ENCODE results near the gene HOXB13.

HOXB13 gene
- total RNA-seq, result 0 reads per million in 3 donors

DNA sequence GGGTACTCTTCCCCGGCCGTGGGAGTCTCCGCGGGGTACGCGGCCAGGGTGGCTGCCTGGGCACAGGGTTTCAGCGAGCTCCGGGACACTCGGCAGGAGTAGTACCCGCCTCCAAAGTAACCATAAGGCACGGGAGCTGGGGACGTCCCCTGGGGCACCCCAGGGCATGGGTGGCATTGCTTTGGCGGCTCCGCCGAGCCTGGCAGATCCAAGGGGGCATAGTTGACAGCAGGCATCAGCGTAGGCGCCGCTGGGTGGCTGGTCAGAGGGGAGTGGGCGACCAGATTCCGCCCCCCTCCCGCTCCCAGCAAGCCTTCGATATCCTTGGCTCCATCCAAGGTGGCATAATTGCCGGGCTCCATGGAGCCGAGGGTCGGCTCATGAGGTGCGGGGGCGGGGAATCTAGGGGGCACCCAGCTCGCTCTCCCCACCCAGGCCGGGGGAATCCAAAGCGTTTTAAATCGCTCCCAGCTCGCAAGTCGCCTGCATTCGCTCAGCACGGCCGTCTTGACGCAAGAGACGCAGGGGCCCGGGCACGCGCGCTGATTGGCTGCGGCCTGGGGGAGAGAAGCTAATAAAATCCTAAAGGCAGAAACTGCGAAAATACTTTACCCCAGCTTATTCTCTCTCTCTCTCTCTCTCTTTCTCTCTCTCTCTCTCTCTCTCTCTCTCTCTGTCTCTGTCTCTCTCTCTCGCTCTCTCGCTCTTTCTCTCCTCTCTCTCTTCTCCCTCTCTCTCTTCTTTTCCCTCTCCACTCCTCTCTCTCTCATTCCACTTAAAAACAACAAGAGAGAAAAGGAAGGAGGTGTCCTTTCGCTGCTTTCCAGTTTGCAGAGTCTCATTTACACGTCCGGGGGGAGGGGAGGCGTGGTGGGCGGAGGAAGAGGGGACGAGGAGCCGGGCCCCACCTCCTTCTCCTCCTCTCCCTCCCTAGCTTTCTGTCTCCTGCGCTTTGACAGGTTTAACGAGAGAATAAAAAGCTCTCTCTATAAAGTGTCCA is at the start of gene HOXB13:
HOXB13 (minus strand) TSS at position 519 of the 1,000 bp plus-strand sequence; CDS start at position 362, 157 bp downstream.
- Histone ChIP-seq H3K27ac (ENCODE audit: insufficient read depth, low read length, poor library complexity, severe bottlenecking) (no peak within 1 kb of the TSS), H3K27me3 (replicated peaks; ENCODE audit: control insufficient read depth, insufficient read depth, low read length, poor library complexity, severe bottlenecking) (peaks cover 81% of the 10 kb centered on the region), H3K4me3 (ENCODE audit: insufficient read depth, low read depth, low read length, poor library complexity, severe bottlenecking) (peak within 1 kb of the TSS; percentile 6), H3K4me1 (ENCODE audit: control insufficient read depth, insufficient read depth, low read length, poor library complexity, severe bottlenecking) (peaks cover 33% of the 10 kb centered on the region), H3K9me3 (ENCODE audit: control insufficient read depth, low read length) (no peaks in the 10 kb centered on the region), H3K36me3 (ENCODE audit: control insufficient read depth, insufficient read depth, low read length) (no peaks in the 10 kb centered on the region)
- DNase-seq, result peak in 1 of 3 donors; percentile 20

- DNase-seq, result no peak
- Histone ChIP-seq H3K4me3 (ENCODE audit: insufficient read depth, low read depth, low read length, poor library complexity, severe bottlenecking) (no peak overlapping the region), H3K9me3 (ENCODE audit: control insufficient read depth, low read length) (no peaks in the 10 kb centered on the region), H3K27ac (ENCODE audit: insufficient read depth, low read length, poor library complexity, severe bottlenecking) (no peak overlapping the region), H3K27me3 (replicated peaks; ENCODE audit: control insufficient read depth, insufficient read depth, low read length, poor library complexity, severe bottlenecking) (no peaks in the 10 kb centered on the region), H3K36me3 (ENCODE audit: control insufficient read depth, insufficient read depth, low read length) (no peaks in the 10 kb centered on the region), H3K4me1 (ENCODE audit: control insufficient read depth, insufficient read depth, low read length, poor library complexity, severe bottlenecking) (no peaks in the 10 kb centered on the region)
Measured at GRCh38 chr17:48776602-48777001, 48.1 kb upstream of the HOXB13 start.

DNA sequence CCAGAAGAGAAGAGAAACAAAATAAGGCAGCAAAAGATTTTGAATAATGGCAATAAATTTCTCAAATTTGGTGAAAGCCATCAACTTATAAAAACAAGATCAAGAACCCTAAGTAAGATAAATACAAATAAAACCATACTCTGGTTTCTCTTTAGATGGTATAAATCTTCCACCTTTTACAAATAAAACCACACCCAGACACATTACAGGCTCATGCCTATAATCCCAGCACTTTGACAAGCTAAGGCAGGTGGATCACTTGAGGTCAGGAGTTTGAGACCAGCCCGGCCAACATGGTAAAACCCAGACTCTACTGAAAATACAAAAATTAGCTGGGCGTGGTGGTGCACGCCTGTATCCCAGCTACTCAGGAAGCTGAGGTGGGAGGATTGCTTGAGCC is 44.7 kb upstream of the HOXB13 start:
- no peak for DNase-seq
- H3K27me3 ChIP-seq (replicated peaks; ENCODE audit: control insufficient read depth, insufficient read depth, low read length, poor library complexity, severe bottlenecking), result peaks cover 2% of the 10 kb centered on the region
- H3K36me3 ChIP-seq (ENCODE audit: control insufficient read depth, insufficient read depth, low read length), result no peaks in the 10 kb centered on the region

DNA sequence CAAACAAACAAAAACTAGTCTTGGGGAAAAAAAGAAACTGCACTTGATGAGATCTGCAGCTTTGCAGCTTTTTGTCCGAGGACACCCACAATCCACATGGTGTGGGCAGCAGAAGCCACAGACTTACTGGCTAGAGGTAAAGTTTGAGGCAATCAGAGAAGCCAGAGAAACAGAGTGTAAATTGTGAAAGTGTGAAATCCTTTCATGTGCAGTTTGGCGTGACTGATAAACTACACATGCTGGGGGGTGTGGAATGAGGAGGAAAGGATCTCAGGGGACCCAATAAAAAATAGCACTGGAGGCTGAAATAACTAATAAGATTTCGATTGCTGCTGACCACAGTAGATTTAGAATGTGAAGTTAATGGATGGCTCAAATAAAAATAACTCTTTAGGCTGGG is 42.4 kb upstream of the HOXB13 start:
- no peaks in the 10 kb centered on the region for H3K4me1 ChIP-seq (ENCODE audit: control insufficient read depth, insufficient read depth, low read length, poor library complexity, severe bottlenecking)
- H3K27ac ChIP-seq (ENCODE audit: insufficient read depth, low read length, poor library complexity, severe bottlenecking), result no peak overlapping the region
- no peaks in the 10 kb centered on the region for H3K9me3 ChIP-seq (ENCODE audit: control insufficient read depth, low read length)
- DNase-seq, result no peak
- H3K36me3 ChIP-seq (ENCODE audit: control insufficient read depth, insufficient read depth, low read length), result no peaks in the 10 kb centered on the region
- H3K27me3 ChIP-seq (replicated peaks; ENCODE audit: control insufficient read depth, insufficient read depth, low read length, poor library complexity, severe bottlenecking), result peaks cover 2% of the 10 kb centered on the region
- H3K4me3 ChIP-seq (ENCODE audit: insufficient read depth, low read depth, low read length, poor library complexity, severe bottlenecking), result no peak overlapping the region

More for the DNA sequence above, 44.7 kb upstream of the HOXB13 start:
- Histone ChIP-seq H3K4me3 (ENCODE audit: insufficient read depth, low read depth, low read length, poor library complexity, severe bottlenecking) (no peak overlapping the region), H3K9me3 (ENCODE audit: control insufficient read depth, low read length) (no peaks in the 10 kb centered on the region), H3K4me1 (ENCODE audit: control insufficient read depth, insufficient read depth, low read length, poor library complexity, severe bottlenecking) (no peaks in the 10 kb centered on the region), H3K27ac (ENCODE audit: insufficient read depth, low read length, poor library complexity, severe bottlenecking) (no peak overlapping the region)

- no peaks in the 10 kb centered on the region for H3K9me3 ChIP-seq (ENCODE audit: control insufficient read depth, low read length)
- no peaks in the 10 kb centered on the region for H3K36me3 ChIP-seq (ENCODE audit: control insufficient read depth, insufficient read depth, low read length)
- no peaks in the 10 kb centered on the region for H3K4me1 ChIP-seq (ENCODE audit: control insufficient read depth, insufficient read depth, low read length, poor library complexity, severe bottlenecking)
- no peak for DNase-seq
- H3K4me3 ChIP-seq (ENCODE audit: insufficient read depth, low read depth, low read length, poor library complexity, severe bottlenecking), result no peak overlapping the region
- H3K27me3 ChIP-seq (replicated peaks; ENCODE audit: control insufficient read depth, insufficient read depth, low read length, poor library complexity, severe bottlenecking), result peaks cover 2% of the 10 kb centered on the region
- H3K27ac ChIP-seq (ENCODE audit: insufficient read depth, low read length, poor library complexity, severe bottlenecking), result no peak overlapping the region
Measured at GRCh38 chr17:48769009-48769675, 40.6 kb upstream of the HOXB13 start.

GRCh38 chr17:48767263-48767774 is 38.8 kb upstream of the HOXB13 start:
- Histone ChIP-seq H3K9me3 (ENCODE audit: control insufficient read depth, low read length) (no peaks in the 10 kb centered on the region), H3K36me3 (ENCODE audit: control insufficient read depth, insufficient read depth, low read length) (no peaks in the 10 kb centered on the region), H3K27ac (ENCODE audit: insufficient read depth, low read length, poor library complexity, severe bottlenecking) (no peak overlapping the region), H3K4me1 (ENCODE audit: control insufficient read depth, insufficient read depth, low read length, poor library complexity, severe bottlenecking) (no peaks in the 10 kb centered on the region), H3K4me3 (ENCODE audit: insufficient read depth, low read depth, low read length, poor library complexity, severe bottlenecking) (no peak overlapping the region), H3K27me3 (replicated peaks; ENCODE audit: control insufficient read depth, insufficient read depth, low read length, poor library complexity, severe bottlenecking) (peaks cover 2% of the 10 kb centered on the region)
- DNase-seq, result no peak

GRCh38 chr17:48761114-48761513 is 32.6 kb upstream of the HOXB13 start:
- Histone ChIP-seq H3K4me3 (ENCODE audit: insufficient read depth, low read depth, low read length, poor library complexity, severe bottlenecking) (no peak overlapping the region), H3K9me3 (ENCODE audit: control insufficient read depth, low read length) (no peaks in the 10 kb centered on the region), H3K27me3 (replicated peaks; ENCODE audit: control insufficient read depth, insufficient read depth, low read length, poor library complexity, severe bottlenecking) (peaks cover 7% of the 10 kb centered on the region), H3K36me3 (ENCODE audit: control insufficient read depth, insufficient read depth, low read length) (no peaks in the 10 kb centered on the region), H3K27ac (ENCODE audit: insufficient read depth, low read length, poor library complexity, severe bottlenecking) (no peak overlapping the region), H3K4me1 (ENCODE audit: control insufficient read depth, insufficient read depth, low read length, poor library complexity, severe bottlenecking) (no peaks in the 10 kb centered on the region)
- DNase-seq, result no peak

- Histone ChIP-seq H3K4me3 (ENCODE audit: insufficient read depth, low read depth, low read length, poor library complexity, severe bottlenecking) (no peak overlapping the region), H3K27me3 (replicated peaks; ENCODE audit: control insufficient read depth, insufficient read depth, low read length, poor library complexity, severe bottlenecking) (peaks cover 10% of the 10 kb centered on the region), H3K27ac (ENCODE audit: insufficient read depth, low read length, poor library complexity, severe bottlenecking) (no peak overlapping the region), H3K36me3 (ENCODE audit: control insufficient read depth, insufficient read depth, low read length) (no peaks in the 10 kb centered on the region), H3K9me3 (ENCODE audit: control insufficient read depth, low read length) (no peaks in the 10 kb centered on the region), H3K4me1 (ENCODE audit: control insufficient read depth, insufficient read depth, low read length, poor library complexity, severe bottlenecking) (no peaks in the 10 kb centered on the region)
- no peak for DNase-seq
Measured at GRCh38 chr17:48760411-48760810, 31.9 kb upstream of the HOXB13 start.

- no peak overlapping the region for H3K4me3 ChIP-seq (ENCODE audit: insufficient read depth, low read depth, low read length, poor library complexity, severe bottlenecking)
- H3K36me3 ChIP-seq (ENCODE audit: control insufficient read depth, insufficient read depth, low read length), result no peaks in the 10 kb centered on the region
- peaks cover 22% of the 10 kb centered on the region for H3K27me3 ChIP-seq (replicated peaks; ENCODE audit: control insufficient read depth, insufficient read depth, low read length, poor library complexity, severe bottlenecking)
- no peaks in the 10 kb centered on the region for H3K9me3 ChIP-seq (ENCODE audit: control insufficient read depth, low read length)
- DNase-seq, result no peak
- H3K27ac ChIP-seq (ENCODE audit: insufficient read depth, low read length, poor library complexity, severe bottlenecking), result no peak overlapping the region
- peaks cover 7% of the 10 kb centered on the region for H3K4me1 ChIP-seq (ENCODE audit: control insufficient read depth, insufficient read depth, low read length, poor library complexity, severe bottlenecking)
Measured at GRCh38 chr17:48759288-48759687, 30.7 kb upstream of the HOXB13 start.

All from effector memory CD4-positive, alpha-beta T cell (primary cell).